IMR-90 (cell line): ENCODE results near the gene ELL2. TPM values are rescaled to one million over a fixed set of nuclear protein-coding genes. Genes with fewer than 3 reads are reported as not detected.

Source experiments
- ATAC-seq: fragments of 200-7000 bp; cut with Tn5 transposase; 2 replicates; pipeline ENCODE4 v1.9.1; 2020; ENCODE audit warnings: low read depth, mild to moderate bottlenecking, moderate library complexity
- BruUV-seq: library from RNA; stranded (reverse); fragments of 400-500 nt; replicated peaks from 2 replicates; lab custom pipeline; 2021; lab: Mats Ljungman, UMichigan
- CTCF ChIA-PET: fragments of 300-600 bp; formaldehyde crosslinking; extraction: SDS; loops from one replicate; lab custom pipeline; 2021; ENCODE audit warnings: antibody characterized with exemption; lab: Yijun Ruan, JAX
- POLR2A ChIA-PET: fragments of 300-600 bp; sonication (Branson Sonifier 250); formaldehyde crosslinking; loops from one replicate; lab custom pipeline; 2022; ENCODE audit warnings: antibody characterized with exemption; ENCODE audit not compliant: unreplicated experiment; lab: Charles Lee
- DNase-seq: peaks from one replicate; pipeline ENCODE4 v3.0.0; 2013
- H2AFZ ChIP-seq: replicated peaks from 2 replicates; pipeline ENCODE3; 2013; ENCODE audit warnings: low read length, mild to moderate bottlenecking; ENCODE audit not compliant: poor library complexity
- H2AK5ac ChIP-seq: 2 replicates; pipeline ENCODE4 v1.6.1; 2013; ENCODE audit warnings: low read depth, low read length, inconsistent platforms
- H2AK9ac ChIP-seq: replicated peaks from 2 replicates; pipeline ENCODE3; 2013; ENCODE audit warnings: mild to moderate bottlenecking, low read depth, low read length, moderate library complexity; ENCODE audit not compliant: poor library complexity
- H2BK120ac ChIP-seq: 2 replicates; pipeline ENCODE4 v1.6.1; 2013; ENCODE audit warnings: low read depth, low read length, inconsistent platforms
- H2BK15ac ChIP-seq: 3 replicates; pipeline ENCODE4 v1.6.1; 2013; ENCODE audit warnings: low read depth, low read length, inconsistent platforms
- H2BK20ac ChIP-seq: 2 replicates; pipeline ENCODE4 v1.6.1; 2013; ENCODE audit warnings: low read depth, mild to moderate bottlenecking, inconsistent platforms, low read length, moderate library complexity
- H2BK5ac ChIP-seq: 2 replicates; pipeline ENCODE4 v1.6.1; 2013; ENCODE audit warnings: mild to moderate bottlenecking, low read depth, low read length, inconsistent platforms; ENCODE audit not compliant: poor library complexity, severe bottlenecking
- H3K14ac ChIP-seq: replicated peaks from 2 replicates; pipeline ENCODE4 v1.6.1; 2013; ENCODE audit warnings: low read depth, low read length, inconsistent platforms
- H3K18ac ChIP-seq: 2 replicates; pipeline ENCODE4 v1.6.1; 2013; ENCODE audit warnings: low read depth, low read length, control low read depth
- H3K23ac ChIP-seq: 2 replicates; pipeline ENCODE4 v1.6.1; 2013; ENCODE audit warnings: low read depth, low read length, inconsistent platforms
- H3K27ac ChIP-seq: 2 replicates; pipeline ENCODE4 v1.5.1; 2013; ENCODE audit warnings: mild to moderate bottlenecking, control low read depth, low read length; ENCODE audit not compliant: insufficient read depth
- H3K27me3 ChIP-seq: 2 replicates; pipeline ENCODE4 v1.6.1; 2013; ENCODE audit warnings: low read length; ENCODE audit not compliant: control insufficient read depth, insufficient read depth
- H3K36me3 ChIP-seq: 2 replicates; pipeline ENCODE4 v1.6.1; 2013; ENCODE audit warnings: low read length, mixed read lengths; ENCODE audit not compliant: control insufficient read depth, insufficient read depth
- H3K4ac ChIP-seq: 2 replicates; pipeline ENCODE4 v1.6.1; 2013; ENCODE audit warnings: low read depth, low read length, inconsistent platforms
- H3K4me1 ChIP-seq: 2 replicates; pipeline ENCODE4 v1.6.1; 2013; ENCODE audit warnings: low read length, mixed read lengths; ENCODE audit not compliant: control insufficient read depth, insufficient read depth
- H3K4me2 ChIP-seq: 2 replicates; pipeline ENCODE4 v1.6.1; 2013; ENCODE audit warnings: low read depth, mild to moderate bottlenecking, control low read depth, low read length, moderate library complexity
- H3K4me3 ChIP-seq: 2 replicates; pipeline ENCODE4 v1.5.1; 2013; ENCODE audit warnings: low read depth, mild to moderate bottlenecking, control low read depth, low read length, moderate library complexity; ENCODE audit not compliant: insufficient read depth
- H3K56ac ChIP-seq: 2 replicates; pipeline ENCODE4 v1.6.1; 2013; ENCODE audit warnings: low read length, inconsistent platforms; ENCODE audit not compliant: insufficient read depth; ENCODE audit errors: extremely low read depth
- H3K79me1 ChIP-seq, 2 experiments: 2 replicates each; pipeline ENCODE4 v1.6.1; 2013; ENCODE audit warnings: low read length in 2 of 2, inconsistent platforms in 1 of 2, low read depth in 1 of 2
- H3K9ac ChIP-seq: 2 replicates; pipeline ENCODE4 v1.6.1; 2013; ENCODE audit warnings: low read depth, low read length, control low read depth
- H3K9me1 ChIP-seq: 2 replicates; pipeline ENCODE4 v1.6.1; 2013; ENCODE audit warnings: low read length, inconsistent platforms; ENCODE audit not compliant: insufficient read depth
- H3K9me3 ChIP-seq: 2 replicates; pipeline ENCODE4 v1.6.1; 2013; ENCODE audit warnings: low read length; ENCODE audit not compliant: control insufficient read depth, insufficient read depth
- H4K20me1 ChIP-seq: 2 replicates; pipeline ENCODE4 v1.6.1; 2013; ENCODE audit warnings: low read length, inconsistent platforms; ENCODE audit not compliant: insufficient read depth
- H4K5ac ChIP-seq: 2 replicates; pipeline ENCODE4 v1.6.1; 2013; ENCODE audit warnings: mild to moderate bottlenecking, low read depth, low read length, control low read depth
- H4K8ac ChIP-seq, 2 experiments: 2 replicates each; pipeline ENCODE4 v1.6.1; 2013; ENCODE audit warnings: low read depth in 2 of 2, low read length in 2 of 2, control low read depth in 1 of 2, inconsistent platforms in 1 of 2
- H4K91ac ChIP-seq: 2 replicates; pipeline ENCODE4 v1.6.1; 2013; ENCODE audit warnings: low read depth, low read length, inconsistent platforms; ENCODE audit not compliant: insufficient read depth
- BHLHE40 ChIP-seq: fragments of 150-350 bp; IDR thresholded peaks from 2 replicates; pipeline ENCODE4 v1.6.1; 2016; ENCODE audit warnings: mild to moderate bottlenecking, low read depth, low read length
- CTCF ChIP-seq: conservative IDR thresholded peaks from 2 replicates; pipeline ENCODE4 v1.5.1; 2012; ENCODE audit warnings: mild to moderate bottlenecking, low read depth, low read length, improper control_type of control experiment
- ELK1 ChIP-seq: fragments of 150-350 bp; IDR thresholded peaks from 2 replicates; pipeline ENCODE4 v1.6.1; 2016; ENCODE audit warnings: low read depth, mild to moderate bottlenecking, low read length, moderate library complexity, borderline replicate concordance
- MAFK ChIP-seq: IDR thresholded peaks from 2 replicates; pipeline ENCODE4 v1.6.1; 2012; ENCODE audit warnings: low read depth, low read length, improper control_type of control experiment
- MAZ ChIP-seq: IDR thresholded peaks from 2 replicates; pipeline ENCODE4 v1.6.1; 2012; ENCODE audit warnings: low read depth, mild to moderate bottlenecking, low read length, improper control_type of control experiment, moderate library complexity, borderline replicate concordance
- MXI1 ChIP-seq: IDR thresholded peaks from 2 replicates; pipeline ENCODE4 v1.6.1; 2012; ENCODE audit warnings: low read depth, mild to moderate bottlenecking, low read length, moderate library complexity, borderline replicate concordance
- RFX5 ChIP-seq: IDR thresholded peaks from 2 replicates; pipeline ENCODE4 v1.8.0; 2012; ENCODE audit warnings: low read depth, mild to moderate bottlenecking, low read length, moderate library complexity
- WGBS, 2 experiments: methylation state at CpG; one replicate each; pipeline versions ENCODE4 v1.1.5 to v1.1.7; 2013; ENCODE audit warnings: missing lambda C conversion rate in 2 of 2; ENCODE audit not compliant: insufficient read length in 1 of 2; ENCODE audit errors: extremely low coverage in 2 of 2; 5-methylcytosine and 5-hydroxymethylcytosine counted together
- dilution Hi-C: fragments of 300-500 bp; cut with HindIII; formaldehyde crosslinking; loops from one replicate; pipeline ENCODE4 v1.14.3; 2018; ENCODE audit warnings: low sequenced_read_pairs; ENCODE audit not compliant: unreplicated experiment
- in situ Hi-C: fragments of 300-500 bp; cut with MboI; formaldehyde crosslinking; loops from 3 replicates; pipeline ENCODE4 v1.14.3; 2019; ENCODE audit warnings: low sequenced_read_pairs, inconsistent platforms, mixed read lengths
- intact Hi-C: fragments of 100-400 bp; cut with micrococcal nuclease; formaldehyde crosslinking; loops from 2 replicates; pipeline ENCODE4 v1.10.0; 2022
- polyA plus RNA-seq, 3 experiments: library from polyadenylated mRNA; depleted of rRNA; stranded (reverse); fragments of >200 nt; gene quantifications; 2 replicates each; pipeline ENCODE4 v1.2.3, GENCODE V29; 2012; ENCODE audit warnings: low replicate concordance in 1 of 3
- total RNA-seq: library from RNA; depleted of rRNA; stranded (reverse); fragments of >200 nt; gene quantifications from 2 replicates; pipeline ENCODE4 v1.2.3, GENCODE V29; 2012

Gene ELL2
- total and polyA plus RNA-seq, 2 of the 4 experiments (the other 2 are of a cell fraction), result 61.4 to 92.5 TPM

GRCh38 chr5:95989283-95990048 is 27.8 kb upstream of the ELL2 start:
- Histone ChIP-seq H3K56ac (no peak overlapping the region), H3K4me3 (no peak overlapping the region), H3K9ac (no peak overlapping the region), H4K5ac (no peak overlapping the region), H3K9me3 (no peaks in the 10 kb centered on the region), H3K9me1 (no peaks in the 10 kb centered on the region), H3K27ac (no peak overlapping the region), H4K20me1 (no peaks in the 10 kb centered on the region), H3K14ac (no peak overlapping the region), H3K18ac (no peak overlapping the region), H3K4ac (no peak overlapping the region), H3K27me3 (no peaks in the 10 kb centered on the region), H2AK9ac (no peak overlapping the region), H3K79me1 (no peaks in the 10 kb centered on the region), H4K8ac (no peak overlapping the region), H2BK15ac (no peak overlapping the region), H2BK20ac (no peak overlapping the region), H4K91ac (no peak overlapping the region), H3K4me2 (no peak overlapping the region), H2BK120ac (no peak overlapping the region), H3K23ac (no peak overlapping the region; the same call in 1 of the 2 replicates), H2AK5ac (no peak overlapping the region), H3K4me1 (peaks cover 8% of the 10 kb centered on the region), H3K36me3 (no peaks in the 10 kb centered on the region), H2AFZ (no peak overlapping the region), H2BK5ac (no peak overlapping the region)
- WGBS, 2 experiments, result 100% methylated on average over 1 of the region's 1 CpG; no CpG with 5 or more reads in 1 of the 2 experiments
- intact Hi-C loops (no loop called here), in situ Hi-C loops (no loop called here), dilution Hi-C loops (no loop called here)
- BruUV-seq, result no TSS peak
- POLR2A ChIA-PET, result no interaction called here
- ATAC-seq (no peak), DNase-seq (no peak)
- CTCF ChIA-PET, result no interaction called here
- no peak for TF ChIP-seq MAZ
- TF ChIP-seq CTCF, result no peak
- no peak for TF ChIP-seq RFX5
- no peak for TF ChIP-seq BHLHE40
- TF ChIP-seq ELK1, result no peak
- no peak for TF ChIP-seq MXI1
- TF ChIP-seq MAFK, result no peak
